ENCODE measurements around the gene IGF1R.

IGF1R gene

GRCh38 chr15:98943601-98944151 lies 295.3 kb downstream of the IGF1R start:
- no peak for DNase-seq (ENCODE audit: low spot score)

- no peak for DNase-seq (ENCODE audit: low spot score)
Observed at GRCh38 chr15:98946301-98947255, 298.2 kb downstream of the IGF1R start.

GRCh38 chr15:98948456-98948855 lies 300.1 kb downstream of the IGF1R start:
- no peak for DNase-seq (ENCODE audit: low spot score)

- DNase-seq (ENCODE audit: low spot score): no peak
Observed at GRCh38 chr15:98948941-98949340, 300.6 kb downstream of the IGF1R start.

GRCh38 chr15:98949624-98950023 lies 301.3 kb downstream of the IGF1R start:
- DNase-seq (ENCODE audit: low spot score): no peak

- no peak for DNase-seq (ENCODE audit: low spot score)
Observed at GRCh38 chr15:98950248-98950647, 301.9 kb downstream of the IGF1R start.

GRCh38 chr15:98951004-98951403 lies 302.7 kb downstream of the IGF1R start:
- no peak for DNase-seq (ENCODE audit: low spot score)

GRCh38 chr15:98951493-98952320 lies 303.4 kb downstream of the IGF1R start:
- no peak for DNase-seq (ENCODE audit: low spot score)

- DNase-seq (ENCODE audit: low spot score): no peak
Observed at GRCh38 chr15:98952381-98952803, 304.1 kb downstream of the IGF1R start.

GRCh38 chr15:98953000-98953787 lies 304.9 kb downstream of the IGF1R start:
- DNase-seq (ENCODE audit: low spot score): peak; percentile 6

GRCh38 chr15:98953968-98954367 lies 305.6 kb downstream of the IGF1R start:
- DNase-seq (ENCODE audit: low spot score): no peak

- no peak for DNase-seq (ENCODE audit: low spot score)
Observed at GRCh38 chr15:98954411-98954810, 306.1 kb downstream of the IGF1R start.

GRCh38 chr15:98955331-98955730 lies 307.0 kb downstream of the IGF1R start:
- DNase-seq (ENCODE audit: low spot score): no peak

- DNase-seq (ENCODE audit: low spot score): no peak
Observed at GRCh38 chr15:98955961-98956723, 307.8 kb downstream of the IGF1R start.

- DNase-seq (ENCODE audit: low spot score): no peak
Observed at GRCh38 chr15:98956796-98957553, 308.6 kb downstream of the IGF1R start.

- no peak for DNase-seq (ENCODE audit: low spot score)
Observed at GRCh38 chr15:98957655-98958054, 309.3 kb downstream of the IGF1R start.

- DNase-seq (ENCODE audit: low spot score): no peak
Observed at GRCh38 chr15:98958076-98958475, 309.7 kb downstream of the IGF1R start.

- DNase-seq (ENCODE audit: low spot score): no peak
Observed at GRCh38 chr15:98958918-98959639, 310.7 kb downstream of the IGF1R start.

- DNase-seq (ENCODE audit: low spot score): no peak
Observed at GRCh38 chr15:98959640-98960007, 311.3 kb downstream of the IGF1R start.

Data from CD4-positive, alpha-beta T cell treated with Interleukin-15 for 4 hours (primary cell).